Mucosa of descending colon (tissue), 3 donors: ENCODE measurements around the gene TAS1R1. TPM values are rescaled to one million over a fixed set of nuclear protein-coding genes. Genes with fewer than 3 reads are reported as not detected.

Source experiments
- ATAC-seq: fragments of 200-7000 bp; cut with Tn5 transposase; one replicate; pipeline ENCODE4 v1.9.1; 2020; ENCODE audit warnings: mild to moderate bottlenecking, moderate library complexity
- DNase-seq, 3 donors: peaks; one replicate each; pipeline ENCODE4 v3.0.0-alpha.2; 2020
- H3K36me3 ChIP-seq: fragments of 200-600 bp; one replicate; pipeline ENCODE4 v1.8.0; 2021; ENCODE audit warnings: low read depth, mild to moderate bottlenecking
- H3K4me1 ChIP-seq: fragments of 200-600 bp; one replicate; pipeline ENCODE4 v1.8.0; 2021; ENCODE audit warnings: low read depth, mild to moderate bottlenecking
- H3K4me3 ChIP-seq: fragments of 200-600 bp; one replicate; pipeline ENCODE4 v1.8.0; 2021; ENCODE audit warnings: mild to moderate bottlenecking
- H3K9me3 ChIP-seq: fragments of 200-600 bp; one replicate; pipeline ENCODE4 v1.8.0; 2021; ENCODE audit warnings: mild to moderate bottlenecking
- CTCF ChIP-seq: fragments of 200-600 bp; IDR thresholded peaks from one replicate; pipeline ENCODE4 v1.8.0; 2022; ENCODE audit warnings: antibody characterized with exemption, mild to moderate bottlenecking
- intact Hi-C, 2 donors: fragments of 100-400 bp; cut with DNase I in 1 of 2; cut with micrococcal nuclease in 1 of 2; formaldehyde crosslinking; loops; one replicate each; pipeline versions ENCODE4 v1.11.0 to v1.11.1; 2022; cut with DNase I, micrococcal nuclease
- total RNA-seq, 3 donors: library from RNA; stranded (reverse); fragmentation: NEBNext Ultra II Directional in 2 of 3; extraction: Animal tissue kit (Norgen Biotek cat#: 25700) in 2 of 3; gene quantifications; one replicate each; pipeline versions ENCODE4 v1.2.1 to v1.2.4, GENCODE V29; 2021 to 2023
- donor health status: DM: no; HTN: no; CAD: no; lungs with moderate emphysema.
- donor health status: DM: no; HTN: no; CAD: no.
- donor health status: DM: no; HTN: yes; CAD: no.

TAS1R1 gene
- total RNA-seq, 3 donors from 2014 or later, result 0.13 to 0.14 TPM; not detected in 1

- ATAC-seq, result no peak
Measured at GRCh38 chr1:6574025-6574620, 19.0 kb downstream of the TAS1R1 start.

GRCh38 chr1:6574818-6575217 lies 19.7 kb downstream of the TAS1R1 start:
- ATAC-seq (no peak), DNase-seq (no peak)
- intact Hi-C loops, result no loop called here
- Histone ChIP-seq H3K36me3 (no peaks in the 10 kb centered on the region), H3K4me3 (no peak overlapping the region), H3K4me1 (peaks cover 8% of the 10 kb centered on the region), H3K9me3 (no peaks in the 10 kb centered on the region)
- TF ChIP-seq CTCF, result no peak

More at GRCh38 chr1:6574025-6574620, 19.0 kb downstream of the TAS1R1 start:
- Histone ChIP-seq H3K9me3 (no peaks in the 10 kb centered on the region), H3K4me1 (peaks cover 1% of the 10 kb centered on the region), H3K4me3 (no peak overlapping the region), H3K36me3 (no peaks in the 10 kb centered on the region)
- DNase-seq, result no peak
- intact Hi-C loops, result no loop called here
- TF ChIP-seq CTCF, result no peak

- Histone ChIP-seq H3K9me3 (no peaks in the 10 kb centered on the region), H3K36me3 (no peaks in the 10 kb centered on the region), H3K4me3 (no peak overlapping the region), H3K4me1 (peaks cover 32% of the 10 kb centered on the region)
- DNase-seq (no peak), ATAC-seq (no peak)
- intact Hi-C loops, result no loop called here
- no peak for TF ChIP-seq CTCF
Measured at GRCh38 chr1:6577831-6578525, 22.9 kb downstream of the TAS1R1 start.

GRCh38 chr1:6578624-6579373 lies 23.7 kb downstream of the TAS1R1 start:
- ATAC-seq (no peak), DNase-seq (no peak)
- Histone ChIP-seq H3K9me3 (no peaks in the 10 kb centered on the region), H3K36me3 (no peaks in the 10 kb centered on the region), H3K4me1 (peaks cover 37% of the 10 kb centered on the region), H3K4me3 (no peak overlapping the region)
- intact Hi-C loops, result no loop called here
- TF ChIP-seq CTCF, result no peak

- no peak for TF ChIP-seq CTCF
- intact Hi-C loops, result no loop called here
- ATAC-seq (peak; percentile 96), DNase-seq (peak; percentile 100)
- no peaks in the 10 kb centered on the region for H3K36me3 ChIP-seq
- peak within 1 kb of the TSS; percentile 83 for H3K4me3 ChIP-seq
- peaks cover 37% of the 10 kb centered on the region for H3K4me1 ChIP-seq
- H3K9me3 ChIP-seq, result no peaks in the 10 kb centered on the region
Measured at GRCh38 chr1:6579374-6580118, 24.4 kb downstream of the TAS1R1 start, which contains the start of gene ZBTB48. ZBTB48 (plus strand) TSS chr1:6579994; CDS start chr1:6580610, 616 bp downstream.
